ENCODE measurements around the gene FZD1.

The FZD1 gene

GRCh38 chr7:91264046-91264923, at the start of gene FZD1:
Gene FZD1 (plus strand): TSS chr7:91264433. CDS start chr7:91264881, 448 bp downstream.
- Histone ChIP-seq H3K4me3 (ENCODE audit: low read length in 2 of 2) (peak within 1 kb of the TSS; percentile 91 to 93), H3K9me3 (ENCODE audit: control insufficient read depth in 2 of 2, low read length in 2 of 2) (no peaks in the 10 kb centered on the region), H3K4me1 (ENCODE audit: control insufficient read depth in 2 of 2, insufficient read depth in 2 of 2, low read length in 2 of 2) (peaks cover 6 to 10% of the 10 kb centered on the region in 2 donors), H3K9ac (ENCODE audit: low read depth in 1 of 2, low read length in 2 of 2) (peak within 1 kb of the TSS; percentile 73 to 78), H3K27me3 (ENCODE audit: control insufficient read depth in 2 of 2, insufficient read depth in 2 of 2, low read length in 2 of 2) (no peaks in the 10 kb centered on the region), H3K36me3 (ENCODE audit: control insufficient read depth in 2 of 2, insufficient read depth in 2 of 2, low read length in 2 of 2) (peaks cover 0 to 2% of the 10 kb centered on the region in 2 donors), H3K27ac (ENCODE audit: low read depth in 2 of 2, low read length in 2 of 2) (peak within 1 kb of the TSS; percentile 86)

GRCh38 chr7:91226411-91226810, 37.8 kb upstream of the FZD1 start:
- Histone ChIP-seq H3K4me1 (ENCODE audit: control insufficient read depth in 2 of 2, insufficient read depth in 2 of 2, low read length in 2 of 2) (no peaks in the 10 kb centered on the region), H3K27me3 (ENCODE audit: control insufficient read depth in 2 of 2, insufficient read depth in 2 of 2, low read length in 2 of 2) (no peaks in the 10 kb centered on the region), H3K9me3 (ENCODE audit: control insufficient read depth in 2 of 2, low read length in 2 of 2) (no peaks in the 10 kb centered on the region), H3K27ac (ENCODE audit: low read depth in 2 of 2, low read length in 2 of 2) (no peak overlapping the region), H3K36me3 (ENCODE audit: control insufficient read depth in 2 of 2, insufficient read depth in 2 of 2, low read length in 2 of 2) (no peaks in the 10 kb centered on the region), H3K4me3 (ENCODE audit: low read length in 2 of 2) (no peak overlapping the region), H3K9ac (ENCODE audit: low read depth in 1 of 2, low read length in 2 of 2) (no peak overlapping the region)

DNA sequence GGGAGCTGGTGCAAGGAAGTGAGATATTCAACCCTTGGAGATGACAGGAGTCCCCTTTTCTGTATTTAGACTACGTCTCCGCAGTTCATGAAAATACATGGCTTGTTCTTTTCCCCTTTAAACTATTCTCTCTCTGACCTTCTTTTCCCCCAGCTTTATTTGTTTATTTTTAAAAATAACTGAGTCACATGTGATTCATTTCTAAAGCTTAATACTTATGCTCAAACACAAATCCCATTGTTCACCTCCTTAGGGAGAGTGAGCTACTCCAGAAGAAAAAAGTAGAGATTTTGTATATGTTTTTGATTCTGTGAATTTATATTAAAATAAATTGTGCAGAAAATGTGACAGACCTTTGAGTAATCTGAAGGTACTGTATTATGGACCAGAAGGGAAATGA, 35.9 kb upstream of the FZD1 start:
- H3K9ac ChIP-seq (ENCODE audit: low read depth in 1 of 2, low read length in 2 of 2), result no peak overlapping the region
- H3K4me3 ChIP-seq (ENCODE audit: low read length in 2 of 2), result no peak overlapping the region
- H3K4me1 ChIP-seq (ENCODE audit: control insufficient read depth in 2 of 2, insufficient read depth in 2 of 2, low read length in 2 of 2), result no peaks in the 10 kb centered on the region
- no peak overlapping the region for H3K27ac ChIP-seq (ENCODE audit: low read depth in 2 of 2, low read length in 2 of 2)
- H3K27me3 ChIP-seq (ENCODE audit: control insufficient read depth in 2 of 2, insufficient read depth in 2 of 2, low read length in 2 of 2), result no peaks in the 10 kb centered on the region
- H3K36me3 ChIP-seq (ENCODE audit: control insufficient read depth in 2 of 2, insufficient read depth in 2 of 2, low read length in 2 of 2), result no peaks in the 10 kb centered on the region
- H3K9me3 ChIP-seq (ENCODE audit: control insufficient read depth in 2 of 2, low read length in 2 of 2), result no peaks in the 10 kb centered on the region

- H3K9me3 ChIP-seq (ENCODE audit: control insufficient read depth in 2 of 2, low read length in 2 of 2), result no peaks in the 10 kb centered on the region
- H3K27ac ChIP-seq (ENCODE audit: low read depth in 2 of 2, low read length in 2 of 2), result no peak overlapping the region
- no peaks in the 10 kb centered on the region for H3K36me3 ChIP-seq (ENCODE audit: control insufficient read depth in 2 of 2, insufficient read depth in 2 of 2, low read length in 2 of 2)
- H3K4me1 ChIP-seq (ENCODE audit: control insufficient read depth in 2 of 2, insufficient read depth in 2 of 2, low read length in 2 of 2), result no peaks in the 10 kb centered on the region
- H3K27me3 ChIP-seq (ENCODE audit: control insufficient read depth in 2 of 2, insufficient read depth in 2 of 2, low read length in 2 of 2), result no peaks in the 10 kb centered on the region
- H3K9ac ChIP-seq (ENCODE audit: low read depth in 1 of 2, low read length in 2 of 2), result no peak overlapping the region
- no peak overlapping the region for H3K4me3 ChIP-seq (ENCODE audit: low read length in 2 of 2)
These were observed 35.2 kb upstream of the FZD1 start for GRCh38 chr7:91228927-91229558.

- H3K4me3 ChIP-seq (ENCODE audit: low read length in 2 of 2), result no peak overlapping the region
- no peaks in the 10 kb centered on the region for H3K27me3 ChIP-seq (ENCODE audit: control insufficient read depth in 2 of 2, insufficient read depth in 2 of 2, low read length in 2 of 2)
- no peaks in the 10 kb centered on the region for H3K9me3 ChIP-seq (ENCODE audit: control insufficient read depth in 2 of 2, low read length in 2 of 2)
- no peaks in the 10 kb centered on the region for H3K4me1 ChIP-seq (ENCODE audit: control insufficient read depth in 2 of 2, insufficient read depth in 2 of 2, low read length in 2 of 2)
- H3K9ac ChIP-seq (ENCODE audit: low read depth in 1 of 2, low read length in 2 of 2), result no peak overlapping the region
- H3K36me3 ChIP-seq (ENCODE audit: control insufficient read depth in 2 of 2, insufficient read depth in 2 of 2, low read length in 2 of 2), result no peaks in the 10 kb centered on the region
- no peak overlapping the region for H3K27ac ChIP-seq (ENCODE audit: low read depth in 2 of 2, low read length in 2 of 2)
These were observed 34.1 kb upstream of the FZD1 start for GRCh38 chr7:91230100-91230499.

GRCh38 chr7:91230503-91230902, 33.7 kb upstream of the FZD1 start:
- Histone ChIP-seq H3K27me3 (ENCODE audit: control insufficient read depth in 2 of 2, insufficient read depth in 2 of 2, low read length in 2 of 2) (no peaks in the 10 kb centered on the region), H3K27ac (ENCODE audit: low read depth in 2 of 2, low read length in 2 of 2) (no peak overlapping the region), H3K36me3 (ENCODE audit: control insufficient read depth in 2 of 2, insufficient read depth in 2 of 2, low read length in 2 of 2) (no peaks in the 10 kb centered on the region), H3K9ac (ENCODE audit: low read depth in 1 of 2, low read length in 2 of 2) (no peak overlapping the region), H3K4me3 (ENCODE audit: low read length in 2 of 2) (no peak overlapping the region), H3K9me3 (ENCODE audit: control insufficient read depth in 2 of 2, low read length in 2 of 2) (no peaks in the 10 kb centered on the region), H3K4me1 (ENCODE audit: control insufficient read depth in 2 of 2, insufficient read depth in 2 of 2, low read length in 2 of 2) (no peaks in the 10 kb centered on the region)

DNA sequence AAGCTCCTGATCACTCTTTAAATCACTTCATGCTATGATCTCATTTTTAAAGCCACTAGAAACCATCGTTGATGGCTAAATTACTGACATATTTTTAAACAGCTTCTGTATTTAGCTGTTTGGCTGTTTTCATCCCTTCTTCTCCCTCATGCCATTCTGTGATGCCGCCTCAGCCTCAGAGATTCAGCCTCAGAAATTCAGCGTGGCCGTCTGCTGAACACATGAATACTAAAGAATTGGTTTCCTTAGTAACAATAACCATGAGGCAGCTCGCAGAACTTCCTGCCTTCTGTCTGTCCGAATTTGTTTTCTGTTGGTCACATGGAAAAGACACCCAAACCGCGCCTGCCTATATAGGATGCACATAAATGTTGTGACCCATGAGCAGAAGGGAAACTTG, 31.0 kb upstream of the FZD1 start:
- H3K4me3 ChIP-seq (ENCODE audit: low read length in 2 of 2), result no peak overlapping the region
- H3K36me3 ChIP-seq (ENCODE audit: control insufficient read depth in 2 of 2, insufficient read depth in 2 of 2, low read length in 2 of 2), result no peaks in the 10 kb centered on the region
- no peaks in the 10 kb centered on the region for H3K27me3 ChIP-seq (ENCODE audit: control insufficient read depth in 2 of 2, insufficient read depth in 2 of 2, low read length in 2 of 2)
- H3K9ac ChIP-seq (ENCODE audit: low read depth in 1 of 2, low read length in 2 of 2), result no peak overlapping the region
- no peaks in the 10 kb centered on the region for H3K4me1 ChIP-seq (ENCODE audit: control insufficient read depth in 2 of 2, insufficient read depth in 2 of 2, low read length in 2 of 2)
- H3K9me3 ChIP-seq (ENCODE audit: control insufficient read depth in 2 of 2, low read length in 2 of 2), result no peaks in the 10 kb centered on the region
- no peak overlapping the region for H3K27ac ChIP-seq (ENCODE audit: low read depth in 2 of 2, low read length in 2 of 2)

- no peak overlapping the region for H3K27ac ChIP-seq (ENCODE audit: low read depth in 2 of 2, low read length in 2 of 2)
- no peaks in the 10 kb centered on the region for H3K36me3 ChIP-seq (ENCODE audit: control insufficient read depth in 2 of 2, insufficient read depth in 2 of 2, low read length in 2 of 2)
- H3K9ac ChIP-seq (ENCODE audit: low read depth in 1 of 2, low read length in 2 of 2), result no peak overlapping the region
- H3K9me3 ChIP-seq (ENCODE audit: control insufficient read depth in 2 of 2, low read length in 2 of 2), result no peaks in the 10 kb centered on the region
- H3K27me3 ChIP-seq (ENCODE audit: control insufficient read depth in 2 of 2, insufficient read depth in 2 of 2, low read length in 2 of 2), result no peaks in the 10 kb centered on the region
- no peaks in the 10 kb centered on the region for H3K4me1 ChIP-seq (ENCODE audit: control insufficient read depth in 2 of 2, insufficient read depth in 2 of 2, low read length in 2 of 2)
- H3K4me3 ChIP-seq (ENCODE audit: low read length in 2 of 2), result no peak overlapping the region
These were observed 28.9 kb upstream of the FZD1 start for GRCh38 chr7:91235211-91235832.

GRCh38 chr7:91239171-91239604, 25.0 kb upstream of the FZD1 start:
- Histone ChIP-seq H3K4me3 (ENCODE audit: low read length in 2 of 2) (no peak overlapping the region), H3K9ac (ENCODE audit: low read depth in 1 of 2, low read length in 2 of 2) (no peak overlapping the region), H3K27ac (ENCODE audit: low read depth in 2 of 2, low read length in 2 of 2) (no peak overlapping the region), H3K36me3 (ENCODE audit: control insufficient read depth in 2 of 2, insufficient read depth in 2 of 2, low read length in 2 of 2) (no peaks in the 10 kb centered on the region), H3K27me3 (ENCODE audit: control insufficient read depth in 2 of 2, insufficient read depth in 2 of 2, low read length in 2 of 2) (no peaks in the 10 kb centered on the region), H3K9me3 (ENCODE audit: control insufficient read depth in 2 of 2, low read length in 2 of 2) (no peaks in the 10 kb centered on the region), H3K4me1 (ENCODE audit: control insufficient read depth in 2 of 2, insufficient read depth in 2 of 2, low read length in 2 of 2) (no peaks in the 10 kb centered on the region)

DNA sequence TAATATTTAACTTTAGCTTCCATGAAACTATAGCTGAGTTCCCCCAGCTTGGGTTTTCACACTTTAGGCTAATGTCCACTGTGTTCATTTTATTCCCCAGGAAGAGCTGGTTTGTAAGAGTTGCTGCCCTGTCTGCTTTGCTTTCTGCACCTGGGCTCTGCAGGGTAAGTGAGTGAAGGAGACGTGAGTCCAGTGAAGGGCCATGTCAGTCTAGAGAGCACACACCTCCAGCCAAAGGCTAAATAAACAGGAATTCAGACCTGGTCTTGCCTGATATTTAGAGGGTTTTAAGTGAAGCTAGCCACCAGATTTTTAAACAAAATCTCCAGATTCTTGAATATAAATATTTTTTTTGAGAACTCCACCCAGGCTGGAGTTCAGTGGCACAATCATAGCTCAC, 24.5 kb upstream of the FZD1 start:
- Histone ChIP-seq H3K9me3 (ENCODE audit: control insufficient read depth in 2 of 2, low read length in 2 of 2) (no peaks in the 10 kb centered on the region), H3K27ac (ENCODE audit: low read depth in 2 of 2, low read length in 2 of 2) (no peak overlapping the region), H3K27me3 (ENCODE audit: control insufficient read depth in 2 of 2, insufficient read depth in 2 of 2, low read length in 2 of 2) (no peaks in the 10 kb centered on the region), H3K4me3 (ENCODE audit: low read length in 2 of 2) (no peak overlapping the region), H3K9ac (ENCODE audit: low read depth in 1 of 2, low read length in 2 of 2) (no peak overlapping the region), H3K36me3 (ENCODE audit: control insufficient read depth in 2 of 2, insufficient read depth in 2 of 2, low read length in 2 of 2) (no peaks in the 10 kb centered on the region), H3K4me1 (ENCODE audit: control insufficient read depth in 2 of 2, insufficient read depth in 2 of 2, low read length in 2 of 2) (no peaks in the 10 kb centered on the region)
